ENCODE measurements around the gene PAOX.

The PAOX gene

GRCh38 chr10:133377025-133377817 lies 1.8 kb upstream of the PAOX start:
- H3K4me3 ChIP-seq (replicated peaks; ENCODE audit: low read depth, low read length), result no peak overlapping the region

DNA sequence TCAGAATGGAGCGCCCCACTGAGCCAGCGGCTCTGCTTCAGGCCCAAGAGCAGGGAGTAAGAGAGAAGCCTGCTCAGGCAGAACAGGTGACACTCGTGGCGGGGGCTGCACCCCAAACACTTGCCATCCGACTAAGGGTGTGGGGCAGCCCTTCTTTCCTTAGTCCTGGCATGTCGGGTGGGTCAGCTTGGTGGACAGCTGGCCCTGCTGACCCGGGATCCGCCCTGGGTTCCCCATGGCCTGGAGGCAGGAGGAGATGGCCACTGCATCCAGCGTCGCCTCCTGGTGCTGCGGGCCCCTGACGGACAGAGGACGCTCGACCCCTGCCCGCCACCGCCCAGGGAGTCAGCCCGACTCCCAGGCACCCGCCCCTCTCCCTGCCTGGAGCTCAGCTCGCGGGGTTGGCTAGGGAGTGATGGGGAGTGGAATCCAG lies 1.2 kb upstream of the PAOX start:
- no peak for TF ChIP-seq CTCF (IDR thresholded peaks at IDR 0.05; ENCODE audit: insufficient read depth, low read length, poor library complexity, severe bottlenecking)
- Histone ChIP-seq H3K4me3 (replicated peaks; ENCODE audit: low read depth, low read length) (peak overlapping the region; percentile 82), H3K36me3 (ENCODE audit: control insufficient read depth, insufficient read depth, low read length) (peaks cover 2% of the 10 kb centered on the region), H3K27me3 (replicated peaks; ENCODE audit: control insufficient read depth, insufficient read depth, low read length) (no peaks in the 10 kb centered on the region)
- no peak for DNase-seq (ENCODE audit: extremely low read depth, insufficient read length)

More at GRCh38 chr10:133377025-133377817, 1.8 kb upstream of the PAOX start:
- no peaks in the 10 kb centered on the region for H3K27me3 ChIP-seq (replicated peaks; ENCODE audit: control insufficient read depth, insufficient read depth, low read length)
- DNase-seq (ENCODE audit: extremely low read depth, insufficient read length), result no peak
- TF ChIP-seq CTCF (IDR thresholded peaks at IDR 0.05; ENCODE audit: insufficient read depth, low read length, poor library complexity, severe bottlenecking), result no peak
- peaks cover under 1% of the 10 kb centered on the region for H3K36me3 ChIP-seq (ENCODE audit: control insufficient read depth, insufficient read depth, low read length)

DNA sequence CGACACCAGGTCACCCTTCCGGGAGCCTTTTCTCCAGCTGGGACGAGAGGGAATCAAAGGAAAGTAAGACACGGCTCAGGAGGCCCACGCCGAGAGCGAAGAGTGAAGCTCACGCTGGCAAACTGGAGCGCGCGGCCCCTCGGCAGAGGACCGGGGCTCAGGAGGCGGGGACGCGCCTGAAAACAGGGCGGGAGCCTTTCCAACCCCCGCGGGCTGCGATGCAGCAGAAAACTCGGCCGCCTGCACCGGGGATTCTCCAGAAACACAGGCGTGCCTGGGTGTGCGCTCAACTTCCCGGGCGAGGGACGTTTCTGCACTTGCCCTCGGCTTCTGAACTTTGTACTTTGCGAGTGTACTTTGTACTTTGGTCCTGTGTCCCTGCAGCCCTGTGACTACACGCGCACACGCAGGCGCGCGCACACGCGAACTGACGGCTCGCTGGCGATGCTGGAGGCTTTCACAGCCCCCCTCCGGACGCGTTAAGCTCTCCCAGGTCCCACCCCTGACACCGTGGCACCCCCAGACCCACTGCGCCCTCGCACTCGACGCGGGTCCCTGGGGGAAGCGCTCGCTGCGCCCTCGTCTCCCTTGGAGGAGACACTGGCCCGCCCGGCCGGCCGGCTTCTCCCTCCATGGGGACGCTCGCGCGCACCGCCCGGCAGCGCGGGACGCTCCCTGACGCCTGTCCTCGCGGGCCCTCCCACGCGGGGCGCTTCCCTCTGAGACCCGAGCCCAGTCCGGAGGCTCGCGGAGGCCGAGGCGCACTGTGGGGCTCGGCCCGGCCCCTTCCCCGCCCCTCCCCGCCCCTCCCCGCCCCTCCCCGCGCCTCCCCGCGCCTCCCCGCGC lies 588 bp upstream of the PAOX start:
- DNase-seq (ENCODE audit: extremely low read depth, insufficient read length), result peak; percentile 78
- H3K36me3 ChIP-seq (ENCODE audit: control insufficient read depth, insufficient read depth, low read length), result peaks cover 2% of the 10 kb centered on the region
- H3K27me3 ChIP-seq (replicated peaks; ENCODE audit: control insufficient read depth, insufficient read depth, low read length), result no peaks in the 10 kb centered on the region
- no peak for TF ChIP-seq CTCF (IDR thresholded peaks at IDR 0.05; ENCODE audit: insufficient read depth, low read length, poor library complexity, severe bottlenecking)
- peak overlapping the region; percentile 82 for H3K4me3 ChIP-seq (replicated peaks; ENCODE audit: low read depth, low read length)

DNA sequence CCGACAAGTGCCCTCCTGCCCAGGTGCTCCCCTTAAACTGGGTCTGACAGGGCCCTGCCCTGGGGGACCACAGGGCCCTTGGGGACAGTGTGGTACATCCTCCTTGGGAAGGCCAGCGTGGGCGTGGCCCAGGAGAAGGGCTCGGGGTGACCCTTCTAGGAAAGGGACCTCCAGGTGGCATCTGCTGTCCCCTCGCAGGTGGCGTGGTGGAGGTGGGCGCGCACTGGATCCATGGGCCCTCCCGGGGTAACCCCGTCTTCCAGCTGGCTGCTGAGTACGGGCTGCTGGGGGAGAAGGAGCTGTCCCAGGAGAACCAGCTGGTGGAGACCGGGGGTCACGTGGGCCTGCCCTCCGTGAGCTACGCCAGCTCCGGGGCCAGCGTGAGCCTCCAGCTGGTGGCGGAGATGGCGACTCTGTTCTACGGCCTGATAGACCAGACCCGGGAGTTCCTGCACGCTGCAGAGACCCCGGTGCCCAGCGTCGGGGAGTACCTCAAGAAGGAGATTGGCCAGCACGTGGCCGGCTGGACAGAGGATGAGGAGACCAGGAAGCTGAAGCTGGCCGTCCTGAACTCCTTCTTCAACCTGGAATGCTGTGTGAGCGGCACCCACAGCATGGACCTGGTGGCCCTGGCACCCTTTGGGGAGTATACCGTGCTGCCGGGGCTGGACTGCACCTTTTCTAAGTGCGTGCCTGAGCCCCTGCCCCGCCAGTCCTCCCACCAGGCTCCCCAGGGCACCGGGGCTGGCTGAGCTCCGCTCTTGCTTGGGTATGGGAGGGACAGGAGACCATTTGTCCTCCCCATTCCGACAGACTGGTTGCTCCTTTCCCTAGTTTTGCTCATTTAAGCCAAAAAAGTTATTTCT lies 972 bp downstream of the PAOX start:
- no peak for TF ChIP-seq CTCF (IDR thresholded peaks at IDR 0.05; ENCODE audit: insufficient read depth, low read length, poor library complexity, severe bottlenecking)
- Histone ChIP-seq H3K27me3 (replicated peaks; ENCODE audit: control insufficient read depth, insufficient read depth, low read length) (no peaks in the 10 kb centered on the region), H3K4me3 (replicated peaks; ENCODE audit: low read depth, low read length) (peak overlapping the region; percentile 75), H3K36me3 (ENCODE audit: control insufficient read depth, insufficient read depth, low read length) (peaks cover 3% of the 10 kb centered on the region)
- DNase-seq (ENCODE audit: extremely low read depth, insufficient read length), result no peak

- H3K27me3 ChIP-seq (replicated peaks; ENCODE audit: control insufficient read depth, insufficient read depth, low read length), result no peaks in the 10 kb centered on the region
- DNase-seq (ENCODE audit: extremely low read depth, insufficient read length), result no peak
- H3K4me3 ChIP-seq (replicated peaks; ENCODE audit: low read depth, low read length), result no peak overlapping the region
- TF ChIP-seq CTCF (IDR thresholded peaks at IDR 0.05; ENCODE audit: insufficient read depth, low read length, poor library complexity, severe bottlenecking), result no peak
- peaks cover 3% of the 10 kb centered on the region for H3K36me3 ChIP-seq (ENCODE audit: control insufficient read depth, insufficient read depth, low read length)
These were observed 2.0 kb downstream of the PAOX start for GRCh38 chr10:133381036-133381435.

Data from GM06990 (cell line).